T-helper 1 cell treated with Interleukin-12 subunit alpha and Interleukin-12 subunit beta and Interleukin-4 antibody, amounts not matched to agents 30 ng/mL and 1 ng/mL, for 36 hours (primary cell): Measurements from ENCODE around the gene PLXDC2. TPM values are rescaled to one million over a fixed set of nuclear protein-coding genes. Genes with fewer than 3 reads are reported as not detected.
"Not testable (repeated sequence)": the region's sequence is repeated elsewhere in the genome, so short reads cannot be mapped to it uniquely, and the experiment has no call there.

ENCODE experiments used
- intact Hi-C: fragments of 100-400 bp; cut with micrococcal nuclease; formaldehyde crosslinking; loops from one replicate; pipeline ENCODE4 v1.15.1; 2024
- total RNA-seq: library from RNA; stranded (reverse); gene quantifications from 2 replicates; pipeline ENCODE4 v1.2.3, GENCODE V29; 2022

Gene PLXDC2
- total RNA-seq, 1 donor from 2014 or later = 0.10 TPM

DNA sequence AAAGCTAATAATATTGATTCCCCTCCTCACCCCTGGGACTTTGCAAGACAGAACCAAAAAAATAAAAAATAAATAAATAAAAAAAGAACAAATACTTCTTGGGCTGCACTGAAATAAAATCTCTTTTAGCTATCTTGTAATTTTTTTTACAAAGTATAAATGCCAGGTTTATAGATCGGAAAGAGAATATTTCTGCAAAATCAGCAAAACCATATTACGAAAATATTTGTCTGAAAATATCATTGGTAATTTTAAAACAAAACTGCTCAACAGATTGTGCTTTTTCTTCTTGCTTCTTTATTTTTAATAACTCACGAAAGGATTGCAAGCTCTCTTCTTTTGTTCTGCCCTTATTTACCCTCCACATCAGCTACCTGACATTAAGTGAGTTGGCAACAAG lies 213.3 kb downstream of the PLXDC2 start:
- intact Hi-C loops = no loop called here

DNA sequence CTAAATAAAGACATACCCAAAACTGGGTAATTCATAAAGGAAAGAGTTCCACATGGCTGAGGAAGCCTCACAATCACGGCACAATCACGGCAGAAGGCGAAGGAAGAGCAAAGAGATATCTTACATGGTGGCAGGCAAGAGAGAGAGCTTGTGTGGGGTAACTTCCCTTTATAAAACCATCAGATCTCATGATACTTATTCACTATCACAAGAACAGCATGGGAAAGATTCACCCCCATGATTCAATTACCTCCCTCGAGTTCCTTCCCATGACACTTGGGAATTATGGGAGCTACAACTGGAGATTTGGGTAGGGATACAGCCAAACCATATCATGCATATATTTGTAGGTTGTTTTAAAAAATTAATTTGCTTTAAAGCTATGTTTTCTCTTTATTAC lies 217.2 kb downstream of the PLXDC2 start:
- intact Hi-C loops = no loop called here

DNA sequence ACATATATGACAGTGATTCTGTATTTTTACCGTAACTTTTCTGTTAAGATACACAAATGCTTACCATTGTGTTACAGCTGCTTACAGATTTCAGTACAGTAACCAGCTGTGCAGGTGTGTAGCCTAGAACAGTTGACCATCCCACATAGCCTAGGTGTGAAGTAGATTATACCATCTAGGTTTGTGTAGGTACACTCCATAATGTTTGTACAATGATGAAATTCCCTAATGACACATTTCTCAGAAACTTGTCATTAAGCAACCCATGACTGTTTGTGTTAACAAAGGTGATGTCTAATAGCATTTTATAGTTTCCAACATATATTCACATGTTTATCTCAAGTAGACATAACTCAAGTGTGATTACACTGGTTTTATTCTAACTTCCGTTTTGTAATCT lies 218.5 kb downstream of the PLXDC2 start:
- intact Hi-C loops = no loop called here

DNA sequence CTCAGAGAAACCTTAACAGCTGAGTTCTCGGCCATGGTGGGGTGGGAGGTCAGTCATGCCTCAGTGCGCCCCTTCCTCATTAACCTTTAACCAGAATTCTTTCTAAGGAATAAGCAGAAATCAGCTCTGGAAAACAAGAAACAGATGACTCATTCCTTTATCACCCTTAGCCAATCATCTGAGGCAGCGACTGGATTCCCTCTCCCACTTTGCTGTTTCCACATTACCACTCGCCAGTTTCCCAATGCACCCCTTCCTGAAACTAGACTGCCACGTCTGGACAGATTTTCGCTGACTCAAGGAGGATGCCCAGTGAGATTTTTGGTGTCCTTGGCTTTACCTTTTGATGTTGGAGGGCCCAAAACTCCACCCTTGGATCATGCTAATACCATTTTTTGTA lies 223.8 kb downstream of the PLXDC2 start:
- intact Hi-C loops = no loop called here

DNA sequence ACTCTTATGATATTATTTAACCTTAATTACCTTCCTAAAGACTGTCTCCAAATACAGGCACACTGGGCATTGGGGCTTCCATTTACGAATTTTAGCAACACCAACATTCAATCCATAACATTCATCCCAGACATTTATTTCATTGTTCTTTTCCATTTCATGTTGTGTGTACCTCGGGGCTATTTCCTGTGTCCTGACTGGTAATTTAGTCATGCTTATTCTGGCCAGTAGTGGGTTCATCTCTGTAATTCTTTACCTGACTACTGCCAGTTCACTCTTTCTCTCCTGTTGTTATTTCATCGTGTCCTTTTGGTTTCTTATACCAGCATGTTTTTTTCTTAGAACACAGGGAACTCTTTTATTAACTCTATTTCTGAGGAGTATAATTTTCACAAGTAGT lies 225.7 kb downstream of the PLXDC2 start:
- intact Hi-C loops = no loop called here

DNA sequence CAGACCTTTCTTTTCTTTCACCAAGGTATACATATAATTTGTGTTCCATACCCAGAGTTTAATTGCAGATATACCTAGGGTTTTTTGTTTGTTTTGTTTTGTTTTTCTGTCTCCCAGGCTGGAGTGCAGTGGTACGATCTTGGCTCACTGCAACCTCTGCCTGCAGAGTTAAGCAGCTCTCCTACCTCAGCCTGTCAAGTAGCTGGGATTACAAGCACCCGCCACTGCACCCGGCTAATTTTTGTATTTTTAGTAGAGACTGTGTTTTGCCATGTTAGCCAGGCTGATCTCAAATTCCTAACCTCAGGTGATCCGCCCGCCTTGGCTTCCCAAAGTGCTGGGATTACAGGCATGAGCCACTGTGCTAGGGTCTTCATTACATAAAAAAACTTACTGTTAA lies 228.9 kb downstream of the PLXDC2 start:
- intact Hi-C loops = not testable (repeated sequence)

DNA sequence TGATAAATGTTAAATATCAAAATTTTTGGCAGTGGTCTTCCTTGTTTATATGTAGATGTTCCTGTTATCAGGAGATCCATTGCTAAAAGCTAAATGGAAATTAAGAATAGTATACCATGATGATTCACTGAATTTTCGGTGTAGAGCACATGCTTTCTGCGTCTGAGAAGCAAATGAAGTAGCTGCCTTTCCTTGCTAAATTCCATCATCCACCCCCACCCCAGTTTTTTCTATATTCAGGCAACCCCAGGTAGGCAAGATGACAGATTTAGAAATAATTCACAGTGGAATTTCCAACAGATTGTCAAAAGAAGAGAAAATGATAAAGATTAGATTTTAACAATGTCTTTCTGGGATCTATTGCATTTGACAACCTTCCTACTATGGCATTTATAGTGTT lies 231.9 kb downstream of the PLXDC2 start:
- intact Hi-C loops = no loop called here

DNA sequence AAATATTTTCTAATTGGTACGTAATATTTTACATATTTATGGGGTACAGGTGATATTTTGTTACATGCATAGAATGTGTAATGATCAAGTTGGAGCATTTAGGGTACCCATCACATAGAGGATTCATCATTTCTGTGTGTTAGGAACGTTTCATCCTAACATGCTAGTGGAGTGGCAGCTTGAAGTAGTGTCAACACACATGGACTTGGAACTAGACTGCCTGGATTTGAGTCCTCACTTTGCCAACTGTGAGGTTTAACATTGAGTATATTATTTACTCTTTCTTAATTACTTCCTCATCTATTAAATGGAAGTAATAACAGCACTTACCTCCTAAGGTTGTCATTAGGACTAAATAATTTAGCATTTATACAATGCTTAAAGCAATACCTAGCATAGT lies 241.9 kb downstream of the PLXDC2 start:
- intact Hi-C loops = no loop called here

DNA sequence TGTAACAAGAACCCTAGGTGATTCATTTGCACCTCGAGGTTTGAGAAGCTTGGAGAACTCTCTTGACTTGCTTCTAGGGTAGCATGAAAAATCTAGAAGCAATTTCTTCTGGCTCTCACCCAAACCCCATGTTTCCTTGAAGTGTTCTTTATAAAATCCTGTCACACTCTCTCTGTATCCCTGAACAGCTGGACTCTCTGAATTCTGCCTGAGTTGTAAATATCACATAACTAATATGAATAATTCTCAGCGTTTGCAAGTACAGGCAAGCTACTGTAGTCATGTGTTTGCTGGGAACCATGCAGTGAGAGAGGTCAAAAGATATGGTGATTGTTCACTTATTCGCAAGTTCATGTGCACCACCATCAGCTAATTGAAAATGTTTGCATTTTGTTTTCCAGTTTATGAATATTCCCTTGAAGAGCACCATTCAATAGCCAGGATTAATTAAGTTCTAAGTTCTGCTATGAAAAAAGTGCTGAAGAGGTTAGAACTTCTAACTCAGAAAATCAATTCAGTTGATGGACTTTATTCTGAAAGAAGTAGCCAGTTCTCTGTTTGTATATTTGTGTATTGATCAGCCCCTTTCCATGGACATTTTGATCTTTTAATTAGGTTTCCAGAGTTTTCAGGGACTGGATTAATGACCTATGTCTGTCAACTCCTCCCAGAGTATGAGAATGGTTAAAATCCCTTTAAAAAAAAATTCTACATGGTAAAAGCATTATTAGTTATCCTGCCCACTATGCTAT lies 243.0 kb downstream of the PLXDC2 start:
- intact Hi-C loops = no loop called here

DNA sequence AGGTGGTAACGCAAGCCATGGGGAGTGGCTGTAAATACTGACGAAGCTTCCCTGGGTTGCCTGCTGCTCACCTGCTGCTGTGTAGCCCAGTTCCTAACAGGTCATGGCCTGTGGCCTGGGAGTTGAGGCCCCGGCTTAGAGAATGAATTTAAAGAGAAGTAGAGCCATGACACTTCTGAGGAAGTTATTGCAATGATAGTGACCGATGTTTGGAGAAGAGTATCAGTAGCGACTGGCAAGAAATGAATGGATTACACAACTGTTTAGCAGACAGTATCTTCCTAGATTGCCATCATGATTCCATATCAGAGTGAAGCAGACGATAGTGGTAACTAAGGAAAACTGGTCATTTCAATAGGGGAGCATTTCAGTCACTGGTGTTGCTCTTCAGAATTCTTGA lies 249.6 kb downstream of the PLXDC2 start:
- intact Hi-C loops = no loop called here

DNA sequence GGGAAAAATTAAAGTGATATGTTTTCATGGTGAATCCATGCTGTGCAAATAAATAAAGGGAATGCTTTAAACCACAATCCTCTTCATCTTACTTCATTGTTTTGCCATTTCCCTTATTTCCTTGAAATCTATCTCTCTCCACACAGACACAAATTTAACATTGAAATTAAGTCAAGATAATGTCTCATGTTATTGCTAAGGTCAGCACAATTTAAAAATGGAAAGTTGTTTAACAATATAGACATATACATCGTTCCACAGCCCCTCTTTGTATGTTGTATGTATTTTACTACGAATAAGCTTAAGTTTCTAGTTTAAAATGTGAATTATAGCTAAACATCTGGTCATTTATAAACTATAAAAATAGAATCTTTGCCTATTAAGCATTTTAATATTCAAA lies 256.9 kb downstream of the PLXDC2 start:
- intact Hi-C loops = no loop called here

DNA sequence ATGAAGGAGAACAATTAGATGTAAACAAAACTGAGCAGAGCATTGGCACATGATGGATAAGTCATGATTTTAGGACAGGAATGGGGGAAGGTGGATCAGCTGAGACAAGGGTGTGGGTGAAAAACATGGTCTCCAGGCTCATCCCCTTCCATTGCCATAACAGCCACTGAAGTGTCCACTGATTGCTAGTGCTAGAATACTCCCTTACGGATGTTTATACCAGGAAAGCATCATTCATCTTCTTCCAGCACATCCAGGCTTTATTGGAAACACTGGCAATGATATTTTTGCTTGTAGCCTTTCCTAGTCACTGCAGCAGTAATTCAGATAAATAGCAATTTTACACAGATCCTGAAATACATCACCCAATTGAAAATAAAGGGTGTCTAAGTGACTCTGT lies 259.5 kb downstream of the PLXDC2 start:
- intact Hi-C loops = no loop called here

DNA sequence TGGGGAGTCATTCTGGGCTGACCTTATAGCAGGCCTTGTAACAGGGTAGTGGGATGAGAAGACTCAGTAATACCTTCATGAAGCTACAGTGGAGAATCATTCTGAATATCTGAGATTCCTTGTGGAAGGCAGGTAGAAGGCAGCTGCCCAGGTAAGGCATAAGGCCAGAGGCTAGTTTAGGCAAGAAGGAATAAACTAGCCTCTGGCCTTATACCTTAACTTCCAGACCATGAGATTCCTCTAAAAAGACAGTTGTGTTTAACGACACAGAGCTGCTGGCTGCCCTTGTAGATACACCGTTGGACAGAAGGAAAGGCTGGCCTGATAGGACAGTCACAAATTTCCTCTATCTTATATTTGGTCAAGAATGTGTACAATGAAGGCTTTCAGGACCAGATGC lies 268.2 kb downstream of the PLXDC2 start:
- intact Hi-C loops = no loop called here

DNA sequence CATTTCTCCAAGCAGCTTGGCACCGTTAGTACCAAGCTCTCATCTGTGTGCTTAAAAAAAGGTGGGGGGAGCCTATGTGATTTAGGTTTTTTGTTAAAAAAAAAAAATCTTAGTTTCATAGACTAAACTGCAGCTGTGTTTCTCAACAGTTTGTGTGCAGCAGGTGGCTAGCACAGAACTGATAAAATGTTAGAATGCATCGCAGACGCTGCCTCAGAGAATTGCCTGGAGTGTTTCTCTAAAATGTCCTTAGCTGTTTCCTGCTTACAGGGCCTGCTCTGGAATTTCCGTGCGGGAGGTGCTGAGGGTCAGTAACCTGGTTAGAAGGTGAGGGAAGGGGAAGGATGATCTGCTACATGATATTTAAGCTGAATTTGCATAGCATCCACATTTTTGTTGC lies 268.9 kb downstream of the PLXDC2 start:
- intact Hi-C loops = no loop called here

DNA sequence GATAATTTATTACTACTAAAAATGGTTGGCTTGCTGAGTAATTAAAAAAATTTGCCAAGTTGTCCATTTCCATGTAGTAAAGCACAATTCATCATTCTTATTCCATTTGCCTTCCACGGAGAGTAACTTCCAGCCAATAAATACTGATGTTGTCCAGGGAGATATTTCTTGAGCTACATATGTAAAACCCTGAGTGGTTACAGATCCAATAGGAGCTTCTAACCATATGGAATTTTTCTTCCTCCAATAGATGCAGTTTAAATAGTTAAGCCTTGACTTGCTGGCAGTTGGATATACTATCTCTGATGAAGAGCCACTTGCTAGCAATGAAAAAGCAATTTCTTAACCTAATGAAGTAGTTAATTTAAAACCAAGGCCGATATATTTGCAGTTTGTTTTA lies 271.1 kb downstream of the PLXDC2 start:
- intact Hi-C loops = no loop called here

DNA sequence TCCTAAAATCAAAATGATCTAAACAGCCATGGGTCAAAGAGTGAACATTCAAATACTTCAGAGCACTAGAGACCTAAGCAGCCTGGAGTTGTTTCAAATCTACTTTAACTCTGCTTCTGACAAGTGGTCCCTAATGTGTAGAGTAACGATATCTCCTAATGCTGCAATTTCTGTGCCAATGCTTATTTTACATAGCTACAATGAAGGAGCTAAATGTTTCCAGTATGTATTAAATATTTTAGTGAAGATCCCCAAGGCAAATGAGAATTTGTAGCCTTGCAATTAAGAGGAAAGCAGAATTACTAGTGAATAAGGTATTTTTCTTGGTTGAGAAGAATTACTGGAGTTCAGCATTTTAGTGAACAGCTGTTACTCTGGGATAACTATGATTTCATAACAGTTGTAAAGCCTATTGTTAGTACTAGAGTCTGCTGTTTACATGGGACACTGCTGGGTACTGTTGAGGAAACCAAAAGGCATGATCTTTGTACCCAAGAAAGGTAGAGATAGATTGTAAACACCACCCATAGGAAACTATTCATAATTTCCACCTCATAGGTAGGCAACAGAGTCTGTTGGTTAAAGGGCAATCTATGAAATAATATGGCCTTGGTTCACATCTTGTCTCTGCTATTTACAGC lies 271.9 kb downstream of the PLXDC2 start:
- intact Hi-C loops = no loop called here

DNA sequence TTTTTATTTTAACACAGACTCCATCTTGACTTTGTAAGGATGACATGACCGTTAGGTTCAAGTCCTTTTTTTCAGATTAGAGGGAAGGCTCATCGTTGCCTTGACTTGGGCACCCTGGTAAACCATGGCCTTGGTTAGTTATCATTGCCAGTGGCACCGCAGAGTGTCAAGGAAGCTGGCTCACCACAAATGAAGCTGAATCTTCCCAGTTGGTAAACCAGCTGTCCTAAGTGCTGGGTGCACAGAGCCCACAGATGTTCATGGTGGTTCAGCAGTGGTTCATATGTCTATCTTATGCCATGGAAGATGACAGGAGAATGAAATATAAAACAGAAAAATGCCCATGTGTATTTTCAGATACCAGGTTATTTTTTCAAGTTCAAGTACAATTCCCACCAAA lies 273.6 kb downstream of the PLXDC2 start:
- intact Hi-C loops = no loop called here

DNA sequence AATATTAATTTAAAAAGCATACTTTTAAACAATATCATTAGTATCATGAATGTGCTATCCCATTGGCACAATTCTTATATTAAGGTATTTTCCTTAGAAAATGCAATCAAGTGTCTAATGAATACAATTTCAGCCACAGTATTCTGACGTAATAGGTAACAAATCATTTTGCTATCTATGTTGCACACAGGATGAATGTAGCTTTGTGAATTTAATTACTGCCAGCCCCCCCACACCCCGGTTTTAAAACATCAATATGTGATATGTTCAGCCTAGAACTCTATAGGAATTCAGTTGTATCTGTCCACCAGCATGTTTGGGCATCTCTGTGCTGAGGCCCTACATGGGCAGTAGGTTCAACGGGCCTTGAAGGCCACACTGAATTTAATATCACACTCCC lies 274.6 kb downstream of the PLXDC2 start:
- intact Hi-C loops = no loop called here

DNA sequence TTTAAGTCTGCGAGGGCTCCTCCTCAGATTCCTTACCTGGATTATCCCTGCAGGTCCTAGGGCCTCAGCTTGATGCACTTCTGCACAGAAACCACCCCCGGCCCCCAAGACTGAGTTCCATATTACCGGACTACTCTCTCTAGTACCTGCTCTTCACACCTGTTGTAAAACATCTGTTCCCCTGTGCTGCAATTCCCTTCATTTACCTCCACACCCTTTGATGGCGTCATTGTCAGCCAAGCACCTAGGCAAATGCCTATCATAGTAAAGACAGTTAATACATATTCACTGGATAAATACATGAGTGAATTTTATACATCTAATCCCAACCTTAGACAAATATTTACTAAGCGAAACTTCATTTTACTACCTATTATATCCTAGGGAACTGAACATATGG lies 275.5 kb downstream of the PLXDC2 start:
- intact Hi-C loops = no loop called here

DNA sequence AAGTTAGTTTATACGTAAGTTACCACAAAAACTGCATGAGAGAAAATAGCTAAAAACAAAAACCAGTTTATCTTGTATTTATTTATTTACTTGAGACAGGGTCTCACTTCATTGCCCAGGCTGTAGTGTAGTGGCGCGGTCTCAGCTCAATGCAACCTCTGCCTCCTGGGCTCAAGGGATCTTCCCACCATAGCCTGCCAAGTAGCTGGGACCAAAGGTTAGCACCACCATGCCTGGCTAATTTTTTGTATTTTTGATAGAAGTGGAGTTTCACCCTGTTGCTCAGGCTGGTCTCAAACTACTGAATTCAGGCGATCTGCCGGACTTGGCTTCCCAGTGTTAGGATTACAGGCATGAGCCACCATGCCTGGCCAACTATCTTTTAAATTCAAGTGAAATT lies 277.4 kb downstream of the PLXDC2 start:
- intact Hi-C loops = no loop called here

DNA sequence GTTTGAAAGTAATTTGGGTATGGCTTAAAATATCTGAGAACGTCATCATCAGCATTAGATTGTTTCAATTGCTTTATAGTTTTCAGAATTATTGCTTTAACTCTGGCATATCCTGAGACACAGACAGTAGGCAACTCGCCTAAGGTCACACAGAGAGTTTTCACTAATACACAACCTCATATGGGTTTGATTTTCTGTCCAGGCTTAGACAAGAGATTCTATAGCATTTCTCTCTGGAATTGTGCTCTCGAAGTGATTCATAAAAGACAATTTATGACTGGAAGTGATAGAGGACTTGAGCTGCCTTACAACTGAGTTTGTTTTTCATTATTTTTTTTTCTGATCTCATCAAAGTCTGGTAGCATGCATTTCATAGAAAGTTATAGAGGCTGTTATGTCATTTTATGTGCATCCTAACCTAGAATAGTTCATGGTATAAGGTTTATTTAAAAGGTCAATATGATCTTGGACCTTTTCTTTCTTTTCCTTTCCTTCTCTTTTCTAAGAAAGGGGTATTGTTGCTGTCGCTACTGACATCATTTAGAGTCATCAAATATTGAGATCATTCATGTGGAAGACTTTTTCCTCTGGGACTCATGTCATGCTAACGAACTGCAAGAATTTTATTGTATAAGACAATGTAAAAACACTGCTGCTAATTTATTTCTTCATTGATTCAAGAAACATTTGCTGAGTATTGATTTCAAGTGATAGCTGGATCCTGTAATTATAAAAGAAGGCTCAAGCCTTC lies 278.2 kb downstream of the PLXDC2 start:
- intact Hi-C loops = no loop called here

DNA sequence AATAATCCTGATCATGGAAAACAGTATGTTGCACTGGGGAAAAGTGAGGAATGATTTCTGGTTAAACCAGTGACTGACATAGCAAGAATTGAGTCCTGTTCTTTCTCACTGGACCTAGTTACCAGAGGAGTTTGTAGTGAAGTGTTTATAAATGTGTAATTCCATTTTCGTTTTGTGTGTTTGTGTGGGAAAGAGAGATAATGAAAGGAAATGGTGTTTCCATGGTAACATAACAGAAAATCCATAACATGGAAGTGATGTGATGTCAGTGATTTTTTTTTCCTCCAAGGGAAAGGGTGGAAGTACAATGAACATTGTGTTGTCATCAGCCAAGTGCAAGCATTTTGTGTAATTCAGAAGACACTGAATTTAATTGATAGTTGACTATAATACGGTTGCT lies 283.9 kb downstream of the PLXDC2 start:
- intact Hi-C loops = no loop called here

DNA sequence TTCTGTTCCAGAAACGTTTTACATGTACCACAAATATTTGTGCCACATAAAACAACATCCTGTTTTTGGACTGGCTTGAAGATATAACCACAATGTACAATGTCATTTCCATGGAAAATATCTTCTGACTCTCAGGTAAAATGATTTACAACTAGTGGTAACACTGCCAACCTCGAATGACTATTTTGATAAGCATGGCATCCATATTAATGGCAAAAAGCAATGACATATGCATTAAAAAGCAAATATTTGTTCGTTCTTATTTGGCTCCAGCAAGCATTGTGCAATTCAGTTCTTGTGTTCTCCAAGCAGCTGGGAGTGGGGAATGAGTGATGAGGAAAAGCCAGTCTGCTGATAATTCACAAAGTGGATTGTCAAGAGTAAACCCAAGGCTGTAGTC lies 289.0 kb downstream of the PLXDC2 start:
- intact Hi-C loops = no loop called here
